IMR-90 (cell line): ENCODE data around the gene CLNK.

Experiments used
- POLR2A ChIP-seq: IDR thresholded peaks from 2 replicates; pipeline ENCODE4 v1.6.1; 2012; ENCODE audit warnings: mild to moderate bottlenecking, low read depth, low read length
- TF ChIP-seq, protein P1 (sequence below): conservative IDR thresholded peaks from 2 replicates; pipeline ENCODE4 v1.5.1; 2012; ENCODE audit warnings: mild to moderate bottlenecking, low read depth, low read length, improper control_type of control experiment
- TF ChIP-seq, protein P2 (sequence below): fragments of 150-350 bp; IDR thresholded peaks from 2 replicates; pipeline ENCODE4 v1.6.1; 2016; ENCODE audit warnings: low read depth, mild to moderate bottlenecking, low read length, moderate library complexity, borderline replicate concordance

DNA sequence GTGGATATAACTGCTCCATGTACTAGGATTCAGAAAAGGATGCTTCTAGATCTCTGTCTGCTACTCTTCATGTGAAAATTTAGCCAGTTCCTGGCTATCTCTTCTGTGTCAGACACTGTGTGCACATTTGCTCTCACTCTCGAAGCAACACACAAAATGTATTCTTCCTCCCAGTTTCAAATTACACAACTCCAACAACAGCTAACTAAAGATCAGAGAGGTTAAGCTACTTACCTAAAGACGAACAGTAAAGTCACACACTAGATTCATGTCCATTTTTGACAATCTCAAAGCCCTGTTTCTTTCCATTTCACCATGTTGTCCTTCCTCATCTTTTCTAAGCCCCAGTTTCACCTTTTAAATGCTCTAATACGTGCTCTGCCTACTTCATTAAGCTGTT, 2.2 kb downstream of the CLNK start:
- TF ChIP-seq, protein P1, sequence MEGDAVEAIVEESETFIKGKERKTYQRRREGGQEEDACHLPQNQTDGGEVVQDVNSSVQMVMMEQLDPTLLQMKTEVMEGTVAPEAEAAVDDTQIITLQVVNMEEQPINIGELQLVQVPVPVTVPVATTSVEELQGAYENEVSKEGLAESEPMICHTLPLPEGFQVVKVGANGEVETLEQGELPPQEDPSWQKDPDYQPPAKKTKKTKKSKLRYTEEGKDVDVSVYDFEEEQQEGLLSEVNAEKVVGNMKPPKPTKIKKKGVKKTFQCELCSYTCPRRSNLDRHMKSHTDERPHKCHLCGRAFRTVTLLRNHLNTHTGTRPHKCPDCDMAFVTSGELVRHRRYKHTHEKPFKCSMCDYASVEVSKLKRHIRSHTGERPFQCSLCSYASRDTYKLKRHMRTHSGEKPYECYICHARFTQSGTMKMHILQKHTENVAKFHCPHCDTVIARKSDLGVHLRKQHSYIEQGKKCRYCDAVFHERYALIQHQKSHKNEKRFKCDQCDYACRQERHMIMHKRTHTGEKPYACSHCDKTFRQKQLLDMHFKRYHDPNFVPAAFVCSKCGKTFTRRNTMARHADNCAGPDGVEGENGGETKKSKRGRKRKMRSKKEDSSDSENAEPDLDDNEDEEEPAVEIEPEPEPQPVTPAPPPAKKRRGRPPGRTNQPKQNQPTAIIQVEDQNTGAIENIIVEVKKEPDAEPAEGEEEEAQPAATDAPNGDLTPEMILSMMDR = no peak
- TF ChIP-seq, protein P2, sequence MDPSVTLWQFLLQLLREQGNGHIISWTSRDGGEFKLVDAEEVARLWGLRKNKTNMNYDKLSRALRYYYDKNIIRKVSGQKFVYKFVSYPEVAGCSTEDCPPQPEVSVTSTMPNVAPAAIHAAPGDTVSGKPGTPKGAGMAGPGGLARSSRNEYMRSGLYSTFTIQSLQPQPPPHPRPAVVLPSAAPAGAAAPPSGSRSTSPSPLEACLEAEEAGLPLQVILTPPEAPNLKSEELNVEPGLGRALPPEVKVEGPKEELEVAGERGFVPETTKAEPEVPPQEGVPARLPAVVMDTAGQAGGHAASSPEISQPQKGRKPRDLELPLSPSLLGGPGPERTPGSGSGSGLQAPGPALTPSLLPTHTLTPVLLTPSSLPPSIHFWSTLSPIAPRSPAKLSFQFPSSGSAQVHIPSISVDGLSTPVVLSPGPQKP = no peak
- TF ChIP-seq POLR2A = no peak
